ENCODE measurements around the gene GNAI1. TPM values are rescaled to one million over a fixed set of nuclear protein-coding genes. Genes with fewer than 3 reads are reported as not detected.

Gene GNAI1
- total RNA-seq, 1 donor = 25.8 TPM

DNA sequence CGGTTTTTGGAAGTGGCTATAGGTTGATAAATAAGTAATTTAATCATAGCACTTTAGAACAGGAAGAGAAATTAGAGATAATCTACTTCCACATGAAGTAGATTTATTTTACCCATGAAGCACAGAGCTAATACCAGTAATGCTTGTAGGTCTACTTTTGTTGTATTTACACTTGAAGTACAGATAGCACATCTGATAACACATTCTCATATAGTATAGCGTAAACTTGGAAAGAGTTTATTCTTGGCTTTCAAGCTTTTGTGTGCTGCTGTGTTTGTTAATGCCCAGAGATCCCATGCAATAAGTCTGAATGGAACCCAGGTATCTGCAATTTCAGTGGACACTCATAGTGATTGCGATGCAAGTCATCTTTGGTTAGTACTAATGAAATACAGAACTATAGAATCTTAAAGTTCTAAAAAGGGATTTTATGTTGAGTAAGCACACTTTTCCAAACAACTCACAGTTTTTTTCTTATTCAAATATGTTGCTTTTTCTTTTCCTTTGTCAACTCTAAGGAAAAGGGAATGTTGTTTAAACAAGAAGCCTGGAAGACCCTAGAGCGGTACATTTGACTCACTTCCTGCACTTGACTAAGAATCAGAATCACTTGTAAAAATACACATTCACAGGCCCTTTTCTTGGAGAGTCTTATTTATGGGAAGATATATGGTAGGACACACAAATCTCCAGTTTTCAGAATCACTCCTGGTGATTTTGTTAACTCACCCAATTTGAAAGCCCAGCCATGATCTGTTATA lies 105.8 kb downstream of the GNAI1 start:
- no peak overlapping the region for H3K4me3 ChIP-seq (ENCODE audit: low read depth, low read length)
- DNase-seq (ENCODE audit: low read depth) = peak; percentile 20
- no peak for TF ChIP-seq CTCF (IDR thresholded peaks at IDR 0.05; ENCODE audit: insufficient read depth, low read length)

DNA sequence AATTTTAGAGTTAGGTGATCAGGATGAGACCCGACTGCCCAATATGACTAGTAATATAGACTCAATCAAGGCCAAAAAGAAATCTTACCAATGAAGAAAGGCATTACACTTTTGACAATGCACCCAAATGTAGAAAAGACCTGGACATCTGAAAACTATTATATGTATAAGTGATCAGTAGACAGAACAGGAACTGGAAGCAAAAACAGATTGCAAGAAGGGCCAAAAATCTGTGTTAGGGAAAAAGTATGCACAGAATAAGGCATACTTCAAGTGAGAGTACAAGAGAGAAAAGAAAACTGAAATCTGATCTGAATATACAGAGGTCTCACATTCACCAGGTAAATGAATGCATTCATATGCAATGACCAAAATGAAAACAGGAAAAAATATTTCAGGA lies 107.0 kb downstream of the GNAI1 start:
- H3K4me3 ChIP-seq (ENCODE audit: low read depth, low read length) = no peak overlapping the region
- no peak for TF ChIP-seq CTCF (IDR thresholded peaks at IDR 0.05; ENCODE audit: insufficient read depth, low read length)
- DNase-seq (ENCODE audit: low read depth) = no peak

- no peak for TF ChIP-seq CTCF (IDR thresholded peaks at IDR 0.05; ENCODE audit: insufficient read depth, low read length)
- no peak overlapping the region for H3K4me3 ChIP-seq (ENCODE audit: low read depth, low read length)
- no peak for DNase-seq (ENCODE audit: low read depth)
Measured at GRCh38 chr7:80243425-80243824, 108.8 kb downstream of the GNAI1 start.

- no peak overlapping the region for H3K4me3 ChIP-seq (ENCODE audit: low read depth, low read length)
- no peak for TF ChIP-seq CTCF (IDR thresholded peaks at IDR 0.05; ENCODE audit: insufficient read depth, low read length)
- peak; percentile 15 for DNase-seq (ENCODE audit: low read depth)
Measured at GRCh38 chr7:80244206-80244916, 109.7 kb downstream of the GNAI1 start.

- H3K4me3 ChIP-seq (ENCODE audit: low read depth, low read length) = no peak overlapping the region
- DNase-seq (ENCODE audit: low read depth) = peak; percentile 26
- no peak for TF ChIP-seq CTCF (IDR thresholded peaks at IDR 0.05; ENCODE audit: insufficient read depth, low read length)
Measured at GRCh38 chr7:80247144-80247543, 112.5 kb downstream of the GNAI1 start.

DNA sequence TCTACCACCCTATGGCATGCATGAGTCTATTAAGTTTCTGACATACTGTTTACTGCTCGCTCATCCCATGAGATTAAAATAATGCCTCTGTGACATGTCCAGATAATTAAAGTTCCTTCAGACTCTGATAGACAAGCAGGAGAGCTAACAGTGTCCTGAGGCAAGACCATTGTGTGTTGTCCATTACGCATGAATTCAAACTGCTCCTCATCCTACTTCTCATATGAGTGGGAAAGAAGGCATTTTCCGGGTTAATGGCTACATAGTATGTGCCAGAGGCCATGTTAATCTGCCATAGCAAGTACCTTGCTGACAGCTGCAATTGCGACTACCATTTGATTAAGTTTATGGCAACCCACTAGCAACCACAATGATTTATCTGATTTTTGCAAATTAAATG lies 113.3 kb downstream of the GNAI1 start:
- DNase-seq (ENCODE audit: low read depth) = no peak
- H3K4me3 ChIP-seq (ENCODE audit: low read depth, low read length) = no peak overlapping the region
- TF ChIP-seq CTCF (IDR thresholded peaks at IDR 0.05; ENCODE audit: insufficient read depth, low read length) = no peak

Data from fibroblast of the aortic adventitia (primary cell).